Measurements from ENCODE around the gene MAMSTR. TPM values are rescaled to one million over a fixed set of nuclear protein-coding genes. Genes with fewer than 3 reads are reported as not detected.

Gene MAMSTR
- total RNA-seq, 1 donor from 2014 or later, result 5.2 TPM

GRCh38 chr19:48665786-48666185, 53.7 kb downstream of the MAMSTR start:
- Histone ChIP-seq H3K27ac (ENCODE audit: low read depth, low read length) (no peak overlapping the region), H3K9me3 (ENCODE audit: control insufficient read depth in 3 of 3, low read length in 3 of 3) (no peaks in the 10 kb centered on the region), H3K27me3 (ENCODE audit: control insufficient read depth in 3 of 3, insufficient read depth in 3 of 3, low read length in 3 of 3) (no peaks in the 10 kb centered on the region), H3K4me1 (ENCODE audit: control insufficient read depth in 3 of 3, insufficient read depth in 3 of 3, low read length in 3 of 3) (peaks cover 0 to 5% (median 4%) of the 10 kb centered on the region in 3 donors), H3K36me3 (ENCODE audit: control insufficient read depth in 3 of 3, insufficient read depth in 3 of 3, low read length in 3 of 3) (no peaks in the 10 kb centered on the region), H3K4me3 (ENCODE audit: low read length in 3 of 3) (no peak overlapping the region), H3K9ac (ENCODE audit: low read depth in 1 of 3, low read length in 3 of 3) (no peak overlapping the region)

GRCh38 chr19:48664476-48664875, 55.0 kb downstream of the MAMSTR start:
- Histone ChIP-seq H3K9ac (ENCODE audit: low read depth in 1 of 3, low read length in 3 of 3) (no peak overlapping the region), H3K36me3 (ENCODE audit: control insufficient read depth in 3 of 3, insufficient read depth in 3 of 3, low read length in 3 of 3) (no peaks in the 10 kb centered on the region), H3K4me1 (ENCODE audit: control insufficient read depth in 3 of 3, insufficient read depth in 3 of 3, low read length in 3 of 3) (peaks cover 0 to 7% (median 6%) of the 10 kb centered on the region in 3 donors), H3K27ac (ENCODE audit: low read depth, low read length) (no peak overlapping the region), H3K27me3 (ENCODE audit: control insufficient read depth in 3 of 3, insufficient read depth in 3 of 3, low read length in 3 of 3) (no peaks in the 10 kb centered on the region), H3K9me3 (ENCODE audit: control insufficient read depth in 3 of 3, low read length in 3 of 3) (no peaks in the 10 kb centered on the region), H3K4me3 (ENCODE audit: low read length in 3 of 3) (no peak overlapping the region)

- Histone ChIP-seq H3K9me3 (ENCODE audit: control insufficient read depth in 3 of 3, low read length in 3 of 3) (no peaks in the 10 kb centered on the region), H3K27me3 (ENCODE audit: control insufficient read depth in 3 of 3, insufficient read depth in 3 of 3, low read length in 3 of 3) (no peaks in the 10 kb centered on the region), H3K4me1 (ENCODE audit: control insufficient read depth in 3 of 3, insufficient read depth in 3 of 3, low read length in 3 of 3) (peaks cover 0 to 7% (median 6%) of the 10 kb centered on the region in 3 donors), H3K4me3 (ENCODE audit: low read length in 3 of 3) (no peak overlapping the region), H3K9ac (ENCODE audit: low read depth in 1 of 3, low read length in 3 of 3) (no peak overlapping the region), H3K36me3 (ENCODE audit: control insufficient read depth in 3 of 3, insufficient read depth in 3 of 3, low read length in 3 of 3) (no peaks in the 10 kb centered on the region), H3K27ac (ENCODE audit: low read depth, low read length) (no peak overlapping the region)
These were observed 55.9 kb downstream of the MAMSTR start for GRCh38 chr19:48663667-48664066.

Other genes starting within 250 kb of the MAMSTR start
- not detected for gene LMTK3, start 207.9 kb downstream of the MAMSTR start, total RNA-seq
- gene SULT2B1, start 167.6 kb downstream of the MAMSTR start, total RNA-seq, result not detected
- gene SPACA4, start 113.0 kb downstream of the MAMSTR start, total RNA-seq, result not detected
- gene FAM83E, start 104.6 kb downstream of the MAMSTR start, total RNA-seq, result 1.6 TPM
- gene RPL18, start 100.5 kb downstream of the MAMSTR start, total RNA-seq, result 2,225 TPM
- gene SPHK2, start 100.2 kb downstream of the MAMSTR start, total RNA-seq, result 2.1 TPM
- gene DBP, start 82.3 kb downstream of the MAMSTR start, total RNA-seq, result 6.8 TPM
- gene CA11, start 73.5 kb downstream of the MAMSTR start, total RNA-seq, result 3.7 TPM
- gene NTN5, start 46.7 kb downstream of the MAMSTR start, total RNA-seq, result under 0.01 TPM
- not detected for gene FUT2, start 23.8 kb downstream of the MAMSTR start, total RNA-seq
- 23.5 TPM for gene RASIP1, start 20.9 kb upstream of the MAMSTR start, total RNA-seq
- 0.52 TPM for gene IZUMO1, start 27.2 kb upstream of the MAMSTR start, total RNA-seq
- gene FUT1, start 32.9 kb upstream of the MAMSTR start, total RNA-seq, result 1.0 TPM
- gene FGF21, start 35.8 kb upstream of the MAMSTR start, total RNA-seq, result not detected
- 13.6 TPM for gene BCAT2, start 91.3 kb upstream of the MAMSTR start, total RNA-seq
- 0.52 TPM for gene HSD17B14, start 116.8 kb upstream of the MAMSTR start, total RNA-seq
- 14.1 TPM for gene PLEKHA4, start 148.9 kb upstream of the MAMSTR start, total RNA-seq
- 26.1 TPM for gene PPP1R15A, start 152.7 kb upstream of the MAMSTR start, total RNA-seq
- not detected for gene TULP2, start 179.0 kb upstream of the MAMSTR start, total RNA-seq
- gene NUCB1, start 180.6 kb upstream of the MAMSTR start, total RNA-seq, result 107 TPM
- not detected for gene DHDH, start 214.0 kb upstream of the MAMSTR start, total RNA-seq
- 20.4 TPM for gene BAX, start 235.2 kb upstream of the MAMSTR start, total RNA-seq
- 470 TPM for gene FTL, start 245.6 kb upstream of the MAMSTR start, total RNA-seq